ENCODE measurements around the gene AHDC1. TPM values are rescaled to one million over a fixed set of nuclear protein-coding genes. Genes with fewer than 3 reads are reported as not detected.
A peak's percentile ranks its signal among the peaks of the same experiment; 100 is the strongest.
"Not testable (repeated sequence)": the region's sequence is repeated elsewhere in the genome, so short reads cannot be mapped to it uniquely, and the experiment has no call there.

AHDC1 gene
- total RNA-seq, 1 donor from 2014 or later: 3.3 TPM

- DNase-seq (ENCODE audit: low read depth in 2 of 2): no peak
These were observed 37.3 kb downstream of the AHDC1 start for GRCh38 chr1:27566462-27567145.

GRCh38 chr1:27564710-27565649, 39.0 kb downstream of the AHDC1 start:
- no peak for DNase-seq (ENCODE audit: low read depth in 2 of 2)

GRCh38 chr1:27563591-27564471, 40.1 kb downstream of the AHDC1 start:
- DNase-seq (ENCODE audit: low read depth in 2 of 2): no peak

GRCh38 chr1:27563341-27563590, 40.7 kb downstream of the AHDC1 start:
- no peak for DNase-seq (ENCODE audit: low read depth in 2 of 2)

- no peak for DNase-seq (ENCODE audit: low read depth in 2 of 2)
These were observed 41.2 kb downstream of the AHDC1 start for GRCh38 chr1:27562534-27563340.

- no peak for DNase-seq (ENCODE audit: low read depth in 2 of 2)
These were observed 41.9 kb downstream of the AHDC1 start for GRCh38 chr1:27562021-27562420.

- DNase-seq (ENCODE audit: low read depth in 2 of 2): no peak
These were observed 42.6 kb downstream of the AHDC1 start for GRCh38 chr1:27561124-27561899.

- DNase-seq (ENCODE audit: low read depth in 2 of 2): no peak
These were observed 43.4 kb downstream of the AHDC1 start for GRCh38 chr1:27560268-27561123.

- no peak for DNase-seq (ENCODE audit: low read depth in 2 of 2)
These were observed 44.4 kb downstream of the AHDC1 start for GRCh38 chr1:27559466-27560030.

- DNase-seq (ENCODE audit: low read depth in 2 of 2): no peak
These were observed 46.2 kb downstream of the AHDC1 start for GRCh38 chr1:27557596-27558340.

- DNase-seq (ENCODE audit: low read depth in 2 of 2): peak; percentile 35 to 81
These were observed 47.0 kb downstream of the AHDC1 start for GRCh38 chr1:27556781-27557595.

- DNase-seq (ENCODE audit: low read depth in 2 of 2): no peak
These were observed 47.5 kb downstream of the AHDC1 start for GRCh38 chr1:27556435-27556780.

- DNase-seq (ENCODE audit: low read depth in 2 of 2): no peak
These were observed 48.1 kb downstream of the AHDC1 start for GRCh38 chr1:27555700-27556424.

GRCh38 chr1:27554759-27555699, 48.9 kb downstream of the AHDC1 start:
- DNase-seq (ENCODE audit: low read depth in 2 of 2): no peak

GRCh38 chr1:27554293-27554692, 49.7 kb downstream of the AHDC1 start:
- no peak for DNase-seq (ENCODE audit: low read depth in 2 of 2)

- not testable (repeated sequence) for DNase-seq (ENCODE audit: low read depth in 2 of 2)
These were observed 50.1 kb downstream of the AHDC1 start for GRCh38 chr1:27553823-27554222.

All from dermis microvascular lymphatic vessel endothelial cell (primary cell).